ENCODE measurements around the gene PCBP3. TPM values are rescaled to one million over a fixed set of nuclear protein-coding genes. Genes with fewer than 3 reads are reported as not detected.

PCBP3 gene
- total RNA-seq, 1 donor: 1.1 TPM

GRCh38 chr21:45856442-45856841 is 212.9 kb downstream of the PCBP3 start:
- H3K27me3 ChIP-seq (ENCODE audit: insufficient read depth, low read length): peaks cover 14% of the 10 kb centered on the region
- no peak for DNase-seq (ENCODE audit: insufficient read length, low spot score, missing footprints)
- TF ChIP-seq CTCF (IDR thresholded peaks at IDR 0.05; ENCODE audit: extremely low read depth, low read depth, low read length): no peak
- H3K27ac ChIP-seq (ENCODE audit: low read depth, low read length): no peak overlapping the region
- H3K4me2 ChIP-seq (ENCODE audit: insufficient read depth, low read length): no peak overlapping the region
- H3K79me2 ChIP-seq (ENCODE audit: insufficient read depth, low read length): no peaks in the 10 kb centered on the region
- H3K4me1 ChIP-seq (ENCODE audit: insufficient read depth, low read length): no peaks in the 10 kb centered on the region
- H2AFZ ChIP-seq (ENCODE audit: low read length): no peak overlapping the region
- no peak overlapping the region for H3K4me3 ChIP-seq (ENCODE audit: insufficient read depth, low read length)
- no peaks in the 10 kb centered on the region for H3K9me3 ChIP-seq (ENCODE audit: low read depth, low read length)
- H4K20me1 ChIP-seq (ENCODE audit: insufficient read depth, low read length): no peaks in the 10 kb centered on the region
- H3K36me3 ChIP-seq (ENCODE audit: insufficient read depth, low read length): no peaks in the 10 kb centered on the region

DNA sequence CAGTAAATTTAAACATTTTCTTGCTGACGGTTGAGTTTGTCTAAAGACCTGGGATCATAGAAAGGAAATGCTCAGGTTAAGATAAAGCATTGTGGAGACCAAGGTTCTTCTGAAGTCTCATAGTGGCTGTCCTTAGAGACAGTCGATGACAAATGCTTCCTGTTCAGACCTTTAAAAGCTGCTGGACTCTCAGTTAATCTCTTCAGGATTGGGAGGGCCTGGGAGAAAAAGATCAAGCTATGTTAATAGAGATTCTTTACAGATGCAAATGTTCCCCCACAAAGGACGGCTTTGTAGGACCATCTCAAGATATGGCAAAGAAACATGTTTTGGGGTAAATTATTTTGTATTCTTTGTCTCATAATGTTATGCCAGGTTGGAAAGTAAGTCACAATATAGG is 213.4 kb downstream of the PCBP3 start:
- H3K4me3 ChIP-seq (ENCODE audit: insufficient read depth, low read length): no peak overlapping the region
- no peaks in the 10 kb centered on the region for H3K4me1 ChIP-seq (ENCODE audit: insufficient read depth, low read length)
- H3K9me3 ChIP-seq (ENCODE audit: low read depth, low read length): no peaks in the 10 kb centered on the region
- H4K20me1 ChIP-seq (ENCODE audit: insufficient read depth, low read length): no peaks in the 10 kb centered on the region
- H3K79me2 ChIP-seq (ENCODE audit: insufficient read depth, low read length): no peaks in the 10 kb centered on the region
- no peak overlapping the region for H3K27ac ChIP-seq (ENCODE audit: low read depth, low read length)
- no peaks in the 10 kb centered on the region for H3K36me3 ChIP-seq (ENCODE audit: insufficient read depth, low read length)
- no peak overlapping the region for H2AFZ ChIP-seq (ENCODE audit: low read length)
- TF ChIP-seq CTCF (IDR thresholded peaks at IDR 0.05; ENCODE audit: extremely low read depth, low read depth, low read length): no peak
- DNase-seq (ENCODE audit: insufficient read length, low spot score, missing footprints): no peak
- H3K4me2 ChIP-seq (ENCODE audit: insufficient read depth, low read length): no peak overlapping the region
- peaks cover 13% of the 10 kb centered on the region for H3K27me3 ChIP-seq (ENCODE audit: insufficient read depth, low read length)

GRCh38 chr21:45857761-45858160 is 214.2 kb downstream of the PCBP3 start:
- Histone ChIP-seq H3K4me1 (ENCODE audit: insufficient read depth, low read length) (no peaks in the 10 kb centered on the region), H2AFZ (ENCODE audit: low read length) (no peak overlapping the region), H3K27me3 (ENCODE audit: insufficient read depth, low read length) (peaks cover 11% of the 10 kb centered on the region), H3K9me3 (ENCODE audit: low read depth, low read length) (no peaks in the 10 kb centered on the region), H3K27ac (ENCODE audit: low read depth, low read length) (no peak overlapping the region), H3K4me2 (ENCODE audit: insufficient read depth, low read length) (no peak overlapping the region), H3K4me3 (ENCODE audit: insufficient read depth, low read length) (no peak overlapping the region), H3K36me3 (ENCODE audit: insufficient read depth, low read length) (no peaks in the 10 kb centered on the region), H4K20me1 (ENCODE audit: insufficient read depth, low read length) (no peaks in the 10 kb centered on the region), H3K79me2 (ENCODE audit: insufficient read depth, low read length) (no peaks in the 10 kb centered on the region)
- DNase-seq (ENCODE audit: insufficient read length, low spot score, missing footprints): no peak
- TF ChIP-seq CTCF (IDR thresholded peaks at IDR 0.05; ENCODE audit: extremely low read depth, low read depth, low read length): no peak

DNA sequence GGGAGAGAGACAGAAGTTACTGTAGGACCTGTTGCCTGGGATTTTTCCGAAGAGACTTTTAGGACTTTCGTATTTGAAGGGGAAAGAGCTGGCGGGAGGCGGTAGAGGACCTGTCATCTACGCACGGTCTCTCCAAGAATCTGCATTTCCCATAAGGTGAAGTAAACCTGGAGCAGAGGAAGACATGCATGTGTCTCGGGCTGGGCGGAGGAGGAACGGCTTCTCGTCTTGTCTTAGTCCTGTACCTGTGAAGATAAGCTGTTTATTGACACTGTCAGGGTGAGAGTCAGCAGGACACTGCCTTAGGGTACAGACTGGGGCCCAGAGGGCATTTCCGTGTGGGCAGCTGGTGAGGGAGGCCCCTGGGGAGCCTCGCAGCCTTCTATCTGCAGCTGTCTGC is 214.7 kb downstream of the PCBP3 start:
- H3K27me3 ChIP-seq (ENCODE audit: insufficient read depth, low read length): peaks cover 11% of the 10 kb centered on the region
- DNase-seq (ENCODE audit: insufficient read length, low spot score, missing footprints): no peak
- no peaks in the 10 kb centered on the region for H3K79me2 ChIP-seq (ENCODE audit: insufficient read depth, low read length)
- H3K4me2 ChIP-seq (ENCODE audit: insufficient read depth, low read length): no peak overlapping the region
- no peaks in the 10 kb centered on the region for H3K4me1 ChIP-seq (ENCODE audit: insufficient read depth, low read length)
- no peak overlapping the region for H3K27ac ChIP-seq (ENCODE audit: low read depth, low read length)
- no peak overlapping the region for H2AFZ ChIP-seq (ENCODE audit: low read length)
- H3K4me3 ChIP-seq (ENCODE audit: insufficient read depth, low read length): no peak overlapping the region
- H3K36me3 ChIP-seq (ENCODE audit: insufficient read depth, low read length): no peaks in the 10 kb centered on the region
- TF ChIP-seq CTCF (IDR thresholded peaks at IDR 0.05; ENCODE audit: extremely low read depth, low read depth, low read length): no peak
- H4K20me1 ChIP-seq (ENCODE audit: insufficient read depth, low read length): no peaks in the 10 kb centered on the region
- no peaks in the 10 kb centered on the region for H3K9me3 ChIP-seq (ENCODE audit: low read depth, low read length)
